IMR-90 (cell line): Measurements from ENCODE around the gene GNAO1.

ENCODE experiments used
- CEBPB ChIP-seq: IDR thresholded peaks from 2 replicates; pipeline ENCODE4 v1.6.1; 2012; ENCODE audit warnings: low read depth, low read length, improper control_type of control experiment
- CTCF ChIP-seq: conservative IDR thresholded peaks from 2 replicates; pipeline ENCODE4 v1.5.1; 2012; ENCODE audit warnings: mild to moderate bottlenecking, low read depth, low read length, improper control_type of control experiment
- FOS ChIP-seq: fragments of 150-350 bp; IDR thresholded peaks from 2 replicates; pipeline ENCODE4 v1.6.1; 2016; ENCODE audit warnings: low read depth, low read length
- MAFK ChIP-seq: IDR thresholded peaks from 2 replicates; pipeline ENCODE4 v1.6.1; 2012; ENCODE audit warnings: low read depth, low read length, improper control_type of control experiment
- MAZ ChIP-seq: IDR thresholded peaks from 2 replicates; pipeline ENCODE4 v1.6.1; 2012; ENCODE audit warnings: low read depth, mild to moderate bottlenecking, low read length, improper control_type of control experiment, moderate library complexity, borderline replicate concordance
- MXI1 ChIP-seq: IDR thresholded peaks from 2 replicates; pipeline ENCODE4 v1.6.1; 2012; ENCODE audit warnings: low read depth, mild to moderate bottlenecking, low read length, moderate library complexity, borderline replicate concordance
- NFE2L2 ChIP-seq: fragments of 150-350 bp; IDR thresholded peaks from 2 replicates; pipeline ENCODE4 v1.6.1; 2016; ENCODE audit warnings: low read depth, mild to moderate bottlenecking, low read length
- POLR2A ChIP-seq: IDR thresholded peaks from 2 replicates; pipeline ENCODE4 v1.6.1; 2012; ENCODE audit warnings: mild to moderate bottlenecking, low read depth, low read length
- RAD21 ChIP-seq: IDR thresholded peaks from 2 replicates; pipeline ENCODE4 v1.6.1; 2012; ENCODE audit warnings: low read length, improper control_type of control experiment
- RCOR1 ChIP-seq: IDR thresholded peaks from 2 replicates; pipeline ENCODE4 v1.6.1; 2012; ENCODE audit warnings: mild to moderate bottlenecking, low read length, improper control_type of control experiment; ENCODE audit not compliant: insufficient replicate concordance
- RFX5 ChIP-seq: IDR thresholded peaks from 2 replicates; pipeline ENCODE4 v1.8.0; 2012; ENCODE audit warnings: low read depth, mild to moderate bottlenecking, low read length, moderate library complexity
- SMC3 ChIP-seq: fragments of 150-350 bp; IDR thresholded peaks from 2 replicates; pipeline ENCODE4 v1.6.1; 2016; ENCODE audit warnings: low read depth, mild to moderate bottlenecking, antibody characterized with exemption, low read length, moderate library complexity
- TF ChIP-seq, protein P1 (sequence below): fragments of 150-350 bp; IDR thresholded peaks from 2 replicates; pipeline ENCODE4 v1.6.1; 2016; ENCODE audit warnings: low read depth, mild to moderate bottlenecking, low read length, moderate library complexity, borderline replicate concordance
- TF ChIP-seq, protein P2 (sequence below): fragments of 150-350 bp; IDR thresholded peaks from 2 replicates; pipeline ENCODE4 v1.6.1; 2017; ENCODE audit warnings: mild to moderate bottlenecking, antibody characterized with exemption, low read length, low read depth

DNA sequence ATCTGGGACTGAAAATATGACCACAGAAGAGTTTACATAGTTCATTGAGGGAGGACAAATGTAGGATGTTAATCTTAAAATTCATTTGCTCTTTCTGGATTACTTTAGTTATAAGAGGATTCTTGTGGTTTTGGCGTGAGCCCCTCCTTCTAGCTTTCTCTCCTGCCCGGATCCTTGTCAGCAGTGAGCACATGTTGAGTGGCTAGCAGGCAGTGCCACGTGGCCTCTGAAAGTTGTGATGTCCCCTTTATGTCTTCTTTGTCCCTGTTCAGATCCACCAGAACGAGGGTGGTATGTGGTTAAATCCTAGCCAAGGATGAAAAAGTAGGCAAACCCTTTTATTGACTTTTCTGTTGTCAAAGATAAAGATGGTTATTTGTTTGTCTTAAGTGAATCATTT is 83.8 kb downstream of the GNAO1 start:
- TF ChIP-seq CTCF, result no peak
- no peak for TF ChIP-seq RFX5
- no peak for TF ChIP-seq POLR2A
- TF ChIP-seq RAD21, result no peak
- no peak for TF ChIP-seq NFE2L2
- TF ChIP-seq CEBPB, result no peak
- no peak for TF ChIP-seq SMC3
- TF ChIP-seq, protein P1, sequence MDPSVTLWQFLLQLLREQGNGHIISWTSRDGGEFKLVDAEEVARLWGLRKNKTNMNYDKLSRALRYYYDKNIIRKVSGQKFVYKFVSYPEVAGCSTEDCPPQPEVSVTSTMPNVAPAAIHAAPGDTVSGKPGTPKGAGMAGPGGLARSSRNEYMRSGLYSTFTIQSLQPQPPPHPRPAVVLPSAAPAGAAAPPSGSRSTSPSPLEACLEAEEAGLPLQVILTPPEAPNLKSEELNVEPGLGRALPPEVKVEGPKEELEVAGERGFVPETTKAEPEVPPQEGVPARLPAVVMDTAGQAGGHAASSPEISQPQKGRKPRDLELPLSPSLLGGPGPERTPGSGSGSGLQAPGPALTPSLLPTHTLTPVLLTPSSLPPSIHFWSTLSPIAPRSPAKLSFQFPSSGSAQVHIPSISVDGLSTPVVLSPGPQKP, result no peak
- TF ChIP-seq MAFK, result no peak
- no peak for TF ChIP-seq RCOR1
- TF ChIP-seq MXI1, result no peak
- TF ChIP-seq FOS, result no peak
- TF ChIP-seq, protein P2, sequence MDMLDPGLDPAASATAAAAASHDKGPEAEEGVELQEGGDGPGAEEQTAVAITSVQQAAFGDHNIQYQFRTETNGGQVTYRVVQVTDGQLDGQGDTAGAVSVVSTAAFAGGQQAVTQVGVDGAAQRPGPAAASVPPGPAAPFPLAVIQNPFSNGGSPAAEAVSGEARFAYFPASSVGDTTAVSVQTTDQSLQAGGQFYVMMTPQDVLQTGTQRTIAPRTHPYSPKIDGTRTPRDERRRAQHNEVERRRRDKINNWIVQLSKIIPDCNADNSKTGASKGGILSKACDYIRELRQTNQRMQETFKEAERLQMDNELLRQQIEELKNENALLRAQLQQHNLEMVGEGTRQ, result no peak
- TF ChIP-seq MAZ, result no peak
